Gastroesophageal sphincter (tissue), 3 donors: ENCODE data around the gene JCAD.
A peak's percentile ranks its signal among the peaks of the same experiment; 100 is the strongest.

Source experiments
- EP300 ChIP-seq: sonication (generic); formaldehyde crosslinking; IDR thresholded peaks from one replicate; pipeline ENCODE4 v1.6.1; 2017; ENCODE audit warnings: antibody characterized with exemption, mild to moderate bottlenecking
- POLR2A ChIP-seq, 2 donors: fragments of 450-650 bp; IDR thresholded peaks; one replicate each; pipeline ENCODE4 v1.6.1; 2017; ENCODE audit warnings: antibody characterized with exemption in 2 of 2, mild to moderate bottlenecking in 2 of 2, moderate library complexity in 1 of 2
- POLR2AphosphoS5 ChIP-seq: sonication (generic); formaldehyde crosslinking; IDR thresholded peaks from one replicate; pipeline ENCODE4 v1.6.1; 2017; ENCODE audit warnings: antibody characterized with exemption
- TF ChIP-seq, protein P1 (sequence below), 4 experiments: fragments of 200-600 bp in 2 of 4; fragments of 450-650 bp in 2 of 4; sonication (generic) in 1 of 4; IDR thresholded peaks; one replicate each; pipeline ENCODE4 v1.5.1; 2017 to 2019; ENCODE audit warnings: antibody characterized with exemption in 4 of 4, mild to moderate bottlenecking in 2 of 4, moderate library complexity in 2 of 4

DNA sequence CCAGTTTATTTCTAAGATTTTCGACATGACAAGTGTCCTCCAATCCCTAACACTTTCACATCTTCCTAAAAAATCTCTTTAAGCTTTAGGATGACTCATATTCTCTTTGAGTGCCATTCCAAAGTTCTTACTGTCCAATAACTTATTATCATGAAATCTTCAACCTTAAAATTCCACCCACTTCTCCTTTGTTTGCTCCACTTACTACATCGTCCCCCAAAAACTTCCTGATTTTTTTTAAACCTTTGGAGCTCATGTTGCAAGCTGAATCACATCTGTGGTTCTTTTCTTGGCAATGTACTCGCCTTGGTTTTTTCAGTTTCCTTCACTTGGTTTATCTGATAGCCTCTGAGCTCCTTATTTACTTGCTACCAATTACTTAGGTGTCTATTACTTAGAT is 39.2 kb upstream of the JCAD start:
- TF ChIP-seq POLR2A (IDR thresholded peaks at IDR 0.05) = no peak
- TF ChIP-seq, protein P1, sequence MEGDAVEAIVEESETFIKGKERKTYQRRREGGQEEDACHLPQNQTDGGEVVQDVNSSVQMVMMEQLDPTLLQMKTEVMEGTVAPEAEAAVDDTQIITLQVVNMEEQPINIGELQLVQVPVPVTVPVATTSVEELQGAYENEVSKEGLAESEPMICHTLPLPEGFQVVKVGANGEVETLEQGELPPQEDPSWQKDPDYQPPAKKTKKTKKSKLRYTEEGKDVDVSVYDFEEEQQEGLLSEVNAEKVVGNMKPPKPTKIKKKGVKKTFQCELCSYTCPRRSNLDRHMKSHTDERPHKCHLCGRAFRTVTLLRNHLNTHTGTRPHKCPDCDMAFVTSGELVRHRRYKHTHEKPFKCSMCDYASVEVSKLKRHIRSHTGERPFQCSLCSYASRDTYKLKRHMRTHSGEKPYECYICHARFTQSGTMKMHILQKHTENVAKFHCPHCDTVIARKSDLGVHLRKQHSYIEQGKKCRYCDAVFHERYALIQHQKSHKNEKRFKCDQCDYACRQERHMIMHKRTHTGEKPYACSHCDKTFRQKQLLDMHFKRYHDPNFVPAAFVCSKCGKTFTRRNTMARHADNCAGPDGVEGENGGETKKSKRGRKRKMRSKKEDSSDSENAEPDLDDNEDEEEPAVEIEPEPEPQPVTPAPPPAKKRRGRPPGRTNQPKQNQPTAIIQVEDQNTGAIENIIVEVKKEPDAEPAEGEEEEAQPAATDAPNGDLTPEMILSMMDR (IDR thresholded peaks at IDR 0.05) = no peak
- TF ChIP-seq POLR2AphosphoS5 = peak; percentile 20
- no peak for TF ChIP-seq EP300
